GM20431 (cell line): Measurements from ENCODE around the gene FYTTD1.

ENCODE experiments used
- in situ Hi-C: fragments of 300-500 bp; cut with MseI, MboI; formaldehyde crosslinking; loops from one replicate; pipeline ENCODE4 v1.15.0; 2020; ENCODE audit warnings: low sequenced_read_pairs; ENCODE audit not compliant: unreplicated experiment

FYTTD1 gene

DNA sequence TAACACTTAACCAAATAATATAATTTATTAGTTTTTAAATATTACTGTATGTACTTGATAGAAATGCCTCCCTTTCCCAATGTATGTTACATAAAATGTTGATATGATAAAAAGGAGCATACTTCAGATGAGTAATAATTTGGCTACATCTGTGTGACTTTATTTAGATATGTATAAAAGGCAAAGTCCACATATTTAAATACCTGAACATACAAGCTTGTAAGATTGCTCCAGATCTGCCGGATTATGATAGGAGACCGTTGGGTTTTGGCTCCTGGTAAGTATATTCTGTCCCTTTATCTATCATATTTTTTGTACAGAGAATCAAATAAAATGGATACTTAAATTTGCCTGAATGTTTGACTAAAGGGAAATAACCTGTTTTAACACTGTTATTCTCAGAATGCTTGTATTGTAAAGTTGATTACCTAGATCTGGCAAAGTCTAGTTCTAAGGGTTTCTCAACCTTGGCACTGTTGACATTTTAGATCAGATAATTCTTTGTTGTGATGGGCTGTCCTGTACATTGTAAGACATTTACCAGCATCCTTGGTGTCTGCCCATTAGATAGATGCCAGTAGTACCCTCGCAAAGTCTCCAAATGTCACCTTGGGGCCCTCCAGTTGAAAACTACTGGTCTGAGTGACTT, 79.8 kb downstream of the FYTTD1 start:
- in situ Hi-C loops: no loop called here

DNA sequence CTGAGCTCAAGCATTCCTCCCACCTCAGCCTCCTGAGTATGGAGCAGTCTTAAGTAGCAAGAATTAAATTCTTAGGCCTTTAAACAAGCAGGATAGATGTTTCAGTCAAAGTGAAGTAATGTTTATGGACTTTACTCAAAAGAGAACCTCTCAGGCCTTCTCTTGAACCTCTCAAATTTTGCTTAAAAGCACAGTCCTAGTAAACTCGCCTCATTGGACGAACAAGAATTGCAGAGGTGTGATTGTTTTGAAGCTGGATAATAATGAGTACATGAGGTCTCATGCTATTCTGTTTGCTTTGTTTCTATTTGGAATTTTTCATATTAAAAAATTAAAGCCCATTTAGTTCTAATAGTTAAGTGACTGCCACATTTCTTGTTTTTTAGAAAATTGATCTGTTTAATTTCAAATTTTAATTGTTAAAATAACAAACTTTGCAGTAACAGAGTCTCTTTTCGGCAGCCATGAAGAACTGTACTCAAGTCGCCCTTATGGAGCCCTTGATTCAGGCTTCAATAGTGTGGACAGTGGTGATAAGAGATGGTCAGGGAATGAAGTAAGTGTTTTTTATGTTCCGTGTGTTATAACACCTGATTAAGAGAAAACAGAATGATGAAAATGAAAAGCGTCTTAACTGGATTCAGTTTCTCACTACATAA, 80.8 kb downstream of the FYTTD1 start:
- in situ Hi-C loops: no loop called here

DNA sequence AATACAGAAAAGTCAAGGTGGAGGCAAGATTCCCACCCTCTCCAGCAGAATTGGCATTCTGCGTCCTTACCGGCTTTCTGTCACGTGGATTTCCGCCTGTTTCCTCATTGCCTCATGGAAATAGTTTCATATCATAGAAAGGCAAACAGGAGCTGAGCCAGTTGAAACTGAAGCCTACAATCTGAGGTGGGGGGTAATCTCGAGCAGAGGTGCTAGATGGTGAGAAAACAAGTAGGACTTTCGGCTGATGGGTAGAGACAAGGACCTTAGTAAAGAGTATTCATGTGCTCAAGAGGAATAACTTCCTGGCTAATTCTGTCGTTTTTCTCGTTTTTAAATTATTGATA, 81.3 kb downstream of the FYTTD1 start:
- in situ Hi-C loops: no loop called here

DNA sequence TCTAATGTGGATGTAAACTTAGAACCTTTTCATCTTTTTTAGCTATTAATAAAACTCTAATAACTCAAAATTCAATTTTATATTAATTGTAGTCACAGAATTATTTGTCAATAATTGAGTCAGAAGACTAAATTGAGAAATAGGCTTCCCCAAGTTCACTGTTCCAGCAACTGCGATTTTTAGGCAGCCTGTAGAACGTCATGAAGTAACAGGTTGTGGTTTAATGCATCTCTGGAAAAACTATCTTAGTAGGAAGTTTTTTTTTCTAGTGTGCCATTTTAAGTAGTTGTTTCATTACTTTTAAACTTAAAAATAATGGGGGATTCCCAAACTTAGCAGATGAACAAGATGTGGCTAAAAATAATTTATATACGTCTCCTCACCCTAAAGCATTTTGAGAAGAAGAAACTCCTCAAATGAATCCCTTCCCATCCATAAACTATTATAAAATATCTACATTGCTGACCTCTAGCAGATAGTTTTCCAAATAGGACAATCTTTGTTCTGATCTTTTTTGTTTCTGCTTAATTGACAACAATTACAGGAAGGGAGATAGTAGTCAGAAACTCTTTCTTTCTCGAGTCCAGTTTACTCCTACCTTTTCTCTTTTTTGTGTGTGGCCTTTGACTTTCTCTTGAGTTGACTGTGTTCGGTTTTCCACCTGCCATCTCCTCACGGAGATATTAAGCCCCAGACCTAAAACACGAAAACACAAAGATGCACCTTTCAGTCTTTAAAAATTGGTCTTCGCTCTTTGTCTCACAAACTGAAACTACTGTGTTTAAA, 84.4 kb downstream of the FYTTD1 start:
- in situ Hi-C loops: no loop called here

DNA sequence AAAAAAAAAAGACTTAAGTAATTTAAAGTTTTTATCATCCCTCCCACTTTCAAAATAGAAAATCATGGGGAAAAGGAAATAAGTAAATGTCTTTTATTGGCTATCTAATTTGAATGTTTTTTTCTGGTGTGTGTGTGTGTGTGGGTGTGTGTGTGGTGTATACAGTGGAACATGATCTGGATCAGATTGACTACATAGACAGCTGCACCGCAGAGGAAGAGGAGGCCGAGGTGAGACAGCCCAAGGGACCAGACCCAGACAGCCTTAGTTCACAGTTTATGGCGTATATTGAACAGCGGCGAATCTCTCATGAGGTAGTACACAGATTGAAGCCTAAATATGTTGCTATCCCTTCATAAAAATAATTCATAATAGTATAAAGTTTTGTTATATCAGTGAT, 85.8 kb downstream of the FYTTD1 start:
- in situ Hi-C loops: no loop called here

DNA sequence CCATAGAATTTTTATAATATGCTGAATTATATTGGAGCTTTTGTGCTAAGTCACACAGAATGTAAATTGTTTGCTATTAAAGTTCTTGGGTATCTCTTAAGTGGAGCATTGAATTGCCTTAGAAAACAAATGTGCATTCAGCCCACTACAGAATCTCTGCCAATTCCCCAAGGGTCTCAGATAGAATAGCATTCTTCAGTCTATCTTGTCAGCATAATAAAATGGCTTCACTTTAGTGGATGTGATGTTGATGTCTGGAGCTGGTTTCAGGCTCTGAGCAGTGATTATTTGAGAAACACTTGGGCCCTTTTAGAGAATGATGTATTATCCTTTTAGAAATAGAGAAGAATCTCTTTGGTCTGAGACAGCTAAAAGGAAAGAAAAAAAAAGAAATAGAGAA, 86.6 kb downstream of the FYTTD1 start:
- in situ Hi-C loops: no loop called here
